Panc1 (cell line): Measurements from ENCODE around the gene NUP133. TPM values are rescaled to one million over a fixed set of nuclear protein-coding genes. Genes with fewer than 3 reads are reported as not detected.

ENCODE experiments used
- ATAC-seq: fragments of 200-7000 bp; cut with Tn5 transposase; 2 replicates; pipeline ENCODE4 v1.9.1; 2020; ENCODE audit warnings: mild to moderate bottlenecking, moderate library complexity
- BruUV-seq: library from RNA; stranded (reverse); fragments of 400-500 nt; replicated peaks from 2 replicates; lab custom pipeline; 2021; lab: Mats Ljungman, UMichigan
- CTCF ChIA-PET: fragments of 300-600 bp; sonication (Branson Sonifier 250); formaldehyde crosslinking; loops from one replicate; lab custom pipeline; 2022; ENCODE audit warnings: antibody characterized with exemption; lab: Charles Lee
- POLR2A ChIA-PET: fragments of 300-600 bp; sonication (Branson Sonifier 250); formaldehyde crosslinking; loops from one replicate; lab custom pipeline; 2022; ENCODE audit warnings: antibody characterized with exemption; lab: Charles Lee
- DNase-seq: peaks from one replicate; pipeline ENCODE4 v3.0.0-alpha.2; 2010; ENCODE audit warnings: low read depth, low spot score
- H3K27ac ChIP-seq: 2 replicates; pipeline ENCODE4 v1.5.1; 2011; ENCODE audit warnings: mild to moderate bottlenecking, low read length, inconsistent platforms
- H3K27me3 ChIP-seq: fragments of 200-500 bp; sonication (Bioruptor generic); 2 replicates; pipeline ENCODE4 v1.6.0; 2014; ENCODE audit warnings: low read length, inconsistent platforms; ENCODE audit not compliant: control insufficient read depth, insufficient read depth
- H3K36me3 ChIP-seq: fragments of 200-500 bp; sonication (Bioruptor generic); 2 replicates; pipeline ENCODE4 v1.5.1; 2014; ENCODE audit warnings: inconsistent platforms, mild to moderate bottlenecking, low read length, moderate library complexity; ENCODE audit not compliant: control insufficient read depth, insufficient read depth
- H3K4me1 ChIP-seq: 2 replicates; pipeline ENCODE4 v1.5.1; 2011; ENCODE audit warnings: inconsistent platforms, mild to moderate bottlenecking, low read length, moderate library complexity; ENCODE audit not compliant: control insufficient read depth, insufficient read depth
- H3K4me3 ChIP-seq, 2 experiments: 2 replicates each; pipeline ENCODE4 v1.5.1; 2011 to 2012; ENCODE audit warnings: low read depth in 2 of 2, low read length in 2 of 2, mild to moderate bottlenecking in 2 of 2, inconsistent platforms in 1 of 2, moderate library complexity in 1 of 2
- H3K9me3 ChIP-seq: fragments of 200-500 bp; sonication (Bioruptor generic); 2 replicates; pipeline ENCODE4 v1.5.1; 2014; ENCODE audit warnings: low read depth, mild to moderate bottlenecking, inconsistent platforms, low read length, moderate library complexity; ENCODE audit not compliant: control insufficient read depth, insufficient read depth
- POLR2AphosphoS5 ChIP-seq: IDR thresholded peaks from 2 replicates; pipeline ENCODE4 v1.6.1; 2012; ENCODE audit warnings: mild to moderate bottlenecking, low read depth, low read length, moderate library complexity
- SIN3A ChIP-seq: IDR thresholded peaks from 2 replicates; pipeline ENCODE4 v1.6.1; 2012; ENCODE audit warnings: low read depth, mild to moderate bottlenecking, low read length, moderate library complexity, borderline replicate concordance; ENCODE audit not compliant: insufficient read depth
- TCF7L2 ChIP-seq: IDR thresholded peaks from 2 replicates; pipeline ENCODE4 v1.6.1; 2011; ENCODE audit warnings: mild to moderate bottlenecking, low read depth, low read length, inconsistent platforms
- in situ Hi-C: cut with HindIII; loops from 2 replicates; pipeline ENCODE4 v1.10.0; 2016; ENCODE audit warnings: low sequenced_read_pairs, low pct_unique_long_range_greater_than_20kb
- intact Hi-C: fragments of 100-400 bp; cut with micrococcal nuclease; formaldehyde crosslinking; loops from one replicate; pipeline ENCODE4 v1.10.0; 2022; ENCODE audit not compliant: unreplicated experiment
- total RNA-seq: library from RNA; stranded (reverse); gene quantifications from one replicate; pipeline ENCODE4 v1.2.1, GENCODE V29; 2021; ENCODE audit not compliant: unreplicated experiment
- TF ChIP-seq, protein P1 (sequence below): fragments of 450-650 bp; IDR thresholded peaks from 2 replicates; pipeline ENCODE4 v1.5.1; 2017; ENCODE audit warnings: mild to moderate bottlenecking
- TF ChIP-seq, protein P2 (sequence below), 2 experiments: IDR thresholded peaks; 2 replicates each; pipeline ENCODE4 v1.6.1; 2011 to 2012; ENCODE audit warnings: low read depth in 2 of 2, control low read depth in 1 of 2, low read length in 1 of 2, mild to moderate bottlenecking in 1 of 2, moderate library complexity in 1 of 2; ENCODE audit not compliant: insufficient read depth in 1 of 2

Gene NUP133
- total RNA-seq, 1 experiment from 2014 or later, result 39.5 TPM

DNA sequence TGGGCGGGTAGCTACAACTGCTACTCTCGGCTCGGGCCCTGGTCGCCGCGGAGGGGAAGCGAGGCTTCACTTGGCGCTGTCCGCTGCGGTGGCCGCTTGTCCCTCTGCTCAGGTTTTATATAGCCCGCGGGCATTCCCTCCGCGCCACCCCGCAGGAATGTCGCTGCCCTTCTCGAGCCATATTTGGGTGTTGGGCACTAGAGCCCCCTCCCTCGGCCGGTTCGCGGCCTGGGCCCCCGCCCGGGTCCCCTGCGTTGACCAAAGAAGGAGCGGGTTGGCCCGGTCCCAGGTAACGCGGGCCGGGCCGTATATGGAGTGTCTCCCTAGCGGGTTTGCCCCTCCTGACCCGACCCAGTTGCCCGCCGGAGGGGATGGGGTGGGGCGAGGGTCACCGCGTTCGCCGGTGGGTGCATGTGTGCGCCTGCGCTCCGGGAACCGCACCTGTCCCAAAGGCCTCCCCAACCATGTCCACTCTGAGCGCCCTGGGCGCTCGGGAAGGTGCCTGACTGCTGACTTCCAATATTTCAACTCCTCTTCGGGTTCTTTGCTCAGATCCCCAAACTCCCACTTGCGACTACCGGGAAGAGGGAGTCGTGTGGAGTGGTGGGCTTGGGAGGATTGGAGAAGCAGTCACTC lies 74.0 kb downstream of the NUP133 start, which contains the start of gene ACTA1:
Gene ACTA1 (minus strand): TSS at position 90 of the 636 bp plus-strand sequence. CDS start 979 bp downstream, outside the sequence.
- Histone ChIP-seq H3K9me3 (no peaks in the 10 kb centered on the region), H3K4me3 (no peak within 1 kb of the TSS), H3K36me3 (no peaks in the 10 kb centered on the region), H3K27me3 (no peaks in the 10 kb centered on the region; the same call in none of the 2 replicates), H3K4me1 (no peaks in the 10 kb centered on the region), H3K27ac (no peak within 1 kb of the TSS)
- BruUV-seq, result no TSS peak
- DNase-seq (no peak), ATAC-seq (no peak)
- ChIA-PET CTCF (no interaction called here), POLR2A (no interaction called here)
- in situ Hi-C loops, result no loop called here
- TF ChIP-seq, protein P1, sequence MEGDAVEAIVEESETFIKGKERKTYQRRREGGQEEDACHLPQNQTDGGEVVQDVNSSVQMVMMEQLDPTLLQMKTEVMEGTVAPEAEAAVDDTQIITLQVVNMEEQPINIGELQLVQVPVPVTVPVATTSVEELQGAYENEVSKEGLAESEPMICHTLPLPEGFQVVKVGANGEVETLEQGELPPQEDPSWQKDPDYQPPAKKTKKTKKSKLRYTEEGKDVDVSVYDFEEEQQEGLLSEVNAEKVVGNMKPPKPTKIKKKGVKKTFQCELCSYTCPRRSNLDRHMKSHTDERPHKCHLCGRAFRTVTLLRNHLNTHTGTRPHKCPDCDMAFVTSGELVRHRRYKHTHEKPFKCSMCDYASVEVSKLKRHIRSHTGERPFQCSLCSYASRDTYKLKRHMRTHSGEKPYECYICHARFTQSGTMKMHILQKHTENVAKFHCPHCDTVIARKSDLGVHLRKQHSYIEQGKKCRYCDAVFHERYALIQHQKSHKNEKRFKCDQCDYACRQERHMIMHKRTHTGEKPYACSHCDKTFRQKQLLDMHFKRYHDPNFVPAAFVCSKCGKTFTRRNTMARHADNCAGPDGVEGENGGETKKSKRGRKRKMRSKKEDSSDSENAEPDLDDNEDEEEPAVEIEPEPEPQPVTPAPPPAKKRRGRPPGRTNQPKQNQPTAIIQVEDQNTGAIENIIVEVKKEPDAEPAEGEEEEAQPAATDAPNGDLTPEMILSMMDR, result no peak
- no peak for TF ChIP-seq SIN3A
- TF ChIP-seq, protein P2, sequence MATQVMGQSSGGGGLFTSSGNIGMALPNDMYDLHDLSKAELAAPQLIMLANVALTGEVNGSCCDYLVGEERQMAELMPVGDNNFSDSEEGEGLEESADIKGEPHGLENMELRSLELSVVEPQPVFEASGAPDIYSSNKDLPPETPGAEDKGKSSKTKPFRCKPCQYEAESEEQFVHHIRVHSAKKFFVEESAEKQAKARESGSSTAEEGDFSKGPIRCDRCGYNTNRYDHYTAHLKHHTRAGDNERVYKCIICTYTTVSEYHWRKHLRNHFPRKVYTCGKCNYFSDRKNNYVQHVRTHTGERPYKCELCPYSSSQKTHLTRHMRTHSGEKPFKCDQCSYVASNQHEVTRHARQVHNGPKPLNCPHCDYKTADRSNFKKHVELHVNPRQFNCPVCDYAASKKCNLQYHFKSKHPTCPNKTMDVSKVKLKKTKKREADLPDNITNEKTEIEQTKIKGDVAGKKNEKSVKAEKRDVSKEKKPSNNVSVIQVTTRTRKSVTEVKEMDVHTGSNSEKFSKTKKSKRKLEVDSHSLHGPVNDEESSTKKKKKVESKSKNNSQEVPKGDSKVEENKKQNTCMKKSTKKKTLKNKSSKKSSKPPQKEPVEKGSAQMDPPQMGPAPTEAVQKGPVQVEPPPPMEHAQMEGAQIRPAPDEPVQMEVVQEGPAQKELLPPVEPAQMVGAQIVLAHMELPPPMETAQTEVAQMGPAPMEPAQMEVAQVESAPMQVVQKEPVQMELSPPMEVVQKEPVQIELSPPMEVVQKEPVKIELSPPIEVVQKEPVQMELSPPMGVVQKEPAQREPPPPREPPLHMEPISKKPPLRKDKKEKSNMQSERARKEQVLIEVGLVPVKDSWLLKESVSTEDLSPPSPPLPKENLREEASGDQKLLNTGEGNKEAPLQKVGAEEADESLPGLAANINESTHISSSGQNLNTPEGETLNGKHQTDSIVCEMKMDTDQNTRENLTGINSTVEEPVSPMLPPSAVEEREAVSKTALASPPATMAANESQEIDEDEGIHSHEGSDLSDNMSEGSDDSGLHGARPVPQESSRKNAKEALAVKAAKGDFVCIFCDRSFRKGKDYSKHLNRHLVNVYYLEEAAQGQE (IDR thresholded peaks at IDR 0.05; ENCODE audit: insufficient read depth in 1 of 2, low read depth in 2 of 2, low read length in 1 of 2), result no peak
- no peak for TF ChIP-seq POLR2AphosphoS5
- TF ChIP-seq TCF7L2, result no peak
- intact Hi-C loops, result no loop called here

DNA sequence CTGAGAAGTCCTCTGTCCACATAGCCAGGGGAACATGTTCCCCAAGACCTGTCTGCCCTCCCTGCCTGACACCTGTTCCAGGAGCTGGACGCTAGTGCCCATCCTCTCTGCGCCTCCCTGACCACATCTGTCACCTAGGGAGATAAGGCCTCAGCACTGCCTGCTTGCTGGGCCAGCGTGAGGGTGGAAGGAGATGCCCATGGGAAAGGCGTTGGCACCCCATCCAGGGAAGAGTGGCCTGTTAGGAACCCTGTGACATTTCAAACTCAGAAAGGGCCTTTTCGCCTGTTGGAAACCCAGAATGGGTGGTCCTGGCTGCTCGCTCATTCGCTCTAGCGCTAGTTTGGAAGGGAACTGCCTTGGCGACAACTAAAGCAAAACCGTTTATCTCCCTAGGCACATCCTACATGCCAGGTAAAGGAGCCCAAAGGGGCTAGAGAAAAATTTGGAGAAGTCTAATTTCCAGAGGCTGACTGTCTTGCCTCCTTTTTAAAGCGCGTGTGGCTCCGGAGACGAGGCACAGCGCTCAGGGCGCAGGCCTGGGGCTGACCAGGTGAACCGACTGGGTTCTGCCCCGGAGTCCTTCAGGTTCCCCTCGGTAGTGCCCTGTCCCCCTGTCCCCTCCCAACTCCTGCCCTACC lies 74.7 kb downstream of the NUP133 start:
- DNase-seq, result no peak
- Histone ChIP-seq H3K27ac (no peak overlapping the region), H3K4me3 (no peak overlapping the region), H3K4me1 (no peaks in the 10 kb centered on the region), H3K27me3 (no peaks in the 10 kb centered on the region; the same call in none of the 2 replicates), H3K9me3 (no peaks in the 10 kb centered on the region), H3K36me3 (no peaks in the 10 kb centered on the region)
- ChIA-PET POLR2A (no interaction called here), CTCF (no interaction called here)
- in situ Hi-C loops, result no loop called here
- ATAC-seq, result 0 out of 2 replicates have a peak, but pooled peaks have one; percentile 42
- no TSS peak for BruUV-seq
- TF ChIP-seq POLR2AphosphoS5 (no peak), TCF7L2 (no peak), SIN3A (no peak)
- TF ChIP-seq, protein P1, result no peak
- TF ChIP-seq, protein P2 (IDR thresholded peaks at IDR 0.05; ENCODE audit: insufficient read depth in 1 of 2, low read depth in 2 of 2, low read length in 1 of 2), result no peak
- intact Hi-C loops, result no loop called here
